Measurements from ENCODE around the gene VASN. TPM values are rescaled to one million over a fixed set of nuclear protein-coding genes. Genes with fewer than 3 reads are reported as not detected.
A peak's percentile ranks its signal among the peaks of the same experiment; 100 is the strongest.

VASN gene
- total and polyA plus RNA-seq, 9 of the 15 experiments (the other 6 are each of a cell fraction or from before 2014, with no cell fraction given): 0.01 to 2.5 (median 0.41) TPM; not detected in 1

DNA sequence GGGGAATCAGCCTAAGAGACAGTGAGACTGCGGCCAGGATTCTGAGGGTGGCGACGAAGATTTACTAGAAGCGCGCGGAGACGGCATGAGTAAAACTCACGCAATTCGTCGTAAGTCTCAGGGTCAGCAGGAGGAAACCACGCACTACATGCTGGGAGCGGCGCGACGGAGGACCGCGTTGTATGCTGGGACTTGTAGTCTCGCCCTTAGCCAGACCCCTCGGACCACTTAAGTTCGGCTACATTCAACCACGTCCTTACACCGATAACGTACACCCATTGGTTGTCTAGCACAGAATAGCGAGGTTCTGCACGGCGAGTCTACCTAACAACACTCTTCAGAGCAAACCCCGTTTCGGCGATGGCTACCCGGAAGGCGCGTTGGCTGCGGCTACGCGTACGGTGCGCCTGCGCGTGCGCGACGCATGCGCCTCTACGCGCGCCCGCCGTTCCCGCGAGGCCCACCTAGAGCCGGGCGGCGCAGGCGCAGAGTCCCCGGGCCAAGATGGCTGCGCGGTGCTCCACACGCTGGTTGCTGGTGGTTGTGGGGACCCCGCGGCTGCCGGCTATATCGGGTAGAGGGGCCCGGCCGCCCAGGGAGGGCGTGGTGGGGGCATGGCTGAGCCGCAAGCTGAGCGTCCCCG lies 53.9 kb downstream of the VASN start, which contains the start of gene DNAJA3 (continued):
- TF ChIP-seq ELF1 (tag; IDR thresholded peaks at IDR 0.05) (peak; percentile 99), ZNF324 (CRISPR knock-in tag; IDR thresholded peaks at IDR 0.05) (0 out of 2 replicates have a peak, but pooled peaks have one; percentile 4), ETV5 (CRISPR knock-in tag; IDR thresholded peaks at IDR 0.05; ENCODE audit: low read depth) (no peak; the same call in none of the 2 replicates), THRAP3 (IDR thresholded peaks at IDR 0.05; ENCODE audit: borderline replicate concordance) (no peak), ARID3B (CRISPR knock-in tag; IDR thresholded peaks at IDR 0.05; ENCODE audit: borderline replicate concordance) (no peak), TBL1XR1 (IDR thresholded peaks at IDR 0.05; ENCODE audit: low read length in 2 of 2) (peak in 1 of 2 experiments; percentile 20; a peak in 1 of 4 replicates), HNRNPK (IDR thresholded peaks at IDR 0.05; ENCODE audit: low read depth, low read length, poor library complexity, severe bottlenecking) (no peak), POLR2H (tag; IDR thresholded peaks at IDR 0.05; ENCODE audit: low read depth) (peak; percentile 96), ZNF384 (IDR thresholded peaks at IDR 0.05; ENCODE audit: low read depth, low read length) (0 out of 2 replicates have a peak, but pooled peaks have one; percentile 14), ZNF407 (IDR thresholded peaks at IDR 0.05; ENCODE audit: low read depth) (peak; percentile 52; the same call in 1 of the 2 replicates), CBFA2T3 (IDR thresholded peaks at IDR 0.05) (no peak), MAZ (CRISPR knock-in tag; conservative IDR thresholded peaks at IDR 0.05 in 1 of 2, IDR thresholded peaks at IDR 0.05 in 1 of 2) (peak; percentile 46 to 62), SIRT6 (IDR thresholded peaks at IDR 0.05; ENCODE audit: low read depth, low read length) (no peak), ASH1L (IDR thresholded peaks at IDR 0.05; ENCODE audit: borderline replicate concordance, low read depth, partially characterized antibody) (peak; percentile 67), TRIM24 (IDR thresholded peaks at IDR 0.05) (0 out of 4 replicates have a peak, but pooled peaks of 1 of the 2 experiments have one; percentile 30)
- TF ChIP-seq, protein P1, sequence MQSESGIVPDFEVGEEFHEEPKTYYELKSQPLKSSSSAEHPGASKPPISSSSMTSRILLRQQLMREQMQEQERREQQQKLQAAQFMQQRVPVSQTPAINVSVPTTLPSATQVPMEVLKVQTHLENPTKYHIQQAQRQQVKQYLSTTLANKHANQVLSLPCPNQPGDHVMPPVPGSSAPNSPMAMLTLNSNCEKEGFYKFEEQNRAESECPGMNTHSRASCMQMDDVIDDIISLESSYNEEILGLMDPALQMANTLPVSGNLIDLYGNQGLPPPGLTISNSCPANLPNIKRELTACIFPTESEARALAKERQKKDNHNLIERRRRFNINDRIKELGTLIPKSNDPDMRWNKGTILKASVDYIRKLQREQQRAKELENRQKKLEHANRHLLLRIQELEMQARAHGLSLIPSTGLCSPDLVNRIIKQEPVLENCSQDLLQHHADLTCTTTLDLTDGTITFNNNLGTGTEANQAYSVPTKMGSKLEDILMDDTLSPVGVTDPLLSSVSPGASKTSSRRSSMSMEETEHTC (IDR thresholded peaks at IDR 0.05): no peak; the same call in 1 of the 2 replicates

Measured in K562 (cell line).